ENCODE measurements around the gene ANKRD33B. TPM values are rescaled to one million over a fixed set of nuclear protein-coding genes. Genes with fewer than 3 reads are reported as not detected.

Gene ANKRD33B
- total and polyA plus RNA-seq, 2 of the 13 experiments (the other 11 are each of a cell fraction or from before 2014, with no cell fraction given), result 0.02 TPM; not detected in 1

- ChIA-PET POLR2A (no interaction called here), CTCF (ENCODE audit: low intra/inter-chr PET ratio, low total read pairs) (no interaction called here)
- Histone ChIP-seq H2AFZ (ENCODE audit: low read length) (no peak overlapping the region), H3K9ac (ENCODE audit: insufficient read depth, low read depth, low read length) (no peak overlapping the region), H3K27me3 (ENCODE audit: control insufficient read depth in 1 of 2, insufficient read depth in 2 of 2, low read length in 2 of 2) (no peaks in the 10 kb centered on the region), H3K4me3 (replicated peaks in 1 of 3; ENCODE audit: insufficient read depth in 1 of 3, low read depth in 2 of 3, low read length in 3 of 3) (no peak overlapping the region), H4K20me1 (ENCODE audit: insufficient read depth, low read length) (no peaks in the 10 kb centered on the region), H3K4me1 (ENCODE audit: insufficient read depth, low read length) (peaks cover 14% of the 10 kb centered on the region), H3K27ac (ENCODE audit: extremely low read length, insufficient read depth, low read length) (no peak overlapping the region), H3K9me3 (ENCODE audit: low read length) (no peaks in the 10 kb centered on the region), H3K36me3 (replicated peaks in 1 of 2; ENCODE audit: control insufficient read depth in 1 of 2, insufficient read depth in 2 of 2, low read length in 2 of 2) (peaks cover 2 to 3% of the 10 kb centered on the region in 2 experiments; a peak in 4 of 5 replicates), H3K4me2 (ENCODE audit: low read depth, low read length) (no peak overlapping the region), H3K79me2 (ENCODE audit: insufficient read depth, low read length) (no peaks in the 10 kb centered on the region)
- no TSS peak for BruUV-seq (replicated peaks)
- DNase-seq (ENCODE audit: low spot score), result no peak
- intact Hi-C loops (cut with micrococcal nuclease; ENCODE audit: unreplicated experiment) (no loop called here), in situ Hi-C loops (cut with HindIII; ENCODE audit: extremely low pct_ligation_motif_present, low pct_unique_long_range_greater_than_20kb) (no loop called here)
- no peak for TF ChIP-seq MZF1 (CRISPR knock-in tag; IDR thresholded peaks at IDR 0.05; ENCODE audit: borderline replicate concordance)
- no peak for TF ChIP-seq MEIS1 (CRISPR knock-in tag; IDR thresholded peaks at IDR 0.05; ENCODE audit: borderline replicate concordance)
- no peak for TF ChIP-seq ZNF574 (CRISPR knock-in tag; IDR thresholded peaks at IDR 0.05)
- no peak for TF ChIP-seq AKAP8 (CRISPR knock-in tag; IDR thresholded peaks at IDR 0.05)
- TF ChIP-seq, protein P1, sequence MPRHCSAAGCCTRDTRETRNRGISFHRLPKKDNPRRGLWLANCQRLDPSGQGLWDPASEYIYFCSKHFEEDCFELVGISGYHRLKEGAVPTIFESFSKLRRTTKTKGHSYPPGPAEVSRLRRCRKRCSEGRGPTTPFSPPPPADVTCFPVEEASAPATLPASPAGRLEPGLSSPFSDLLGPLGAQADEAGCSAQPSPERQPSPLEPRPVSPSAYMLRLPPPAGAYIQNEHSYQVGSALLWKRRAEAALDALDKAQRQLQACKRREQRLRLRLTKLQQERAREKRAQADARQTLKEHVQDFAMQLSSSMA (CRISPR knock-in tag; IDR thresholded peaks at IDR 0.05), result no peak
- TF ChIP-seq ZBTB21 (CRISPR knock-in tag; IDR thresholded peaks at IDR 0.05), result no peak
- WGBS (ENCODE audit: low lambda C conversion rate), result 67% methylated on average over 10 of the region's 11 CpGs
- no peak for FAIRE-seq
- ATAC-seq, result peak; percentile 10
Observed at GRCh38 chr5:10674096-10674495, 110.2 kb downstream of the ANKRD33B start.
